RCC 7860 (cell line): ENCODE results near the gene RASAL2.
A peak's percentile ranks its signal among the peaks of the same experiment; 100 is the strongest.
"Not testable (repeated sequence)": the region's sequence is repeated elsewhere in the genome, so short reads cannot be mapped to it uniquely, and the experiment has no call there.

Source experiments
- DNase-seq: peaks from one replicate; pipeline ENCODE4 v3.0.0-alpha.2; 2015; ENCODE audit warnings: low spot score
- FAIRE-seq: peaks from 2 replicates; lab custom pipeline; 2012; peaks lifted over from hg19 to GRCh38; lab: Jason Lieb, UNC

RASAL2 gene

GRCh38 chr1:178218550-178218949, 124.6 kb downstream of the RASAL2 start:
- FAIRE-seq (no peak), DNase-seq (no peak)

- FAIRE-seq (no peak), DNase-seq (peak; percentile 25)
These were observed 126.2 kb downstream of the RASAL2 start for GRCh38 chr1:178220094-178220493.

GRCh38 chr1:178223289-178223688, 129.4 kb downstream of the RASAL2 start:
- DNase-seq, result no peak
- no peak for FAIRE-seq

DNA sequence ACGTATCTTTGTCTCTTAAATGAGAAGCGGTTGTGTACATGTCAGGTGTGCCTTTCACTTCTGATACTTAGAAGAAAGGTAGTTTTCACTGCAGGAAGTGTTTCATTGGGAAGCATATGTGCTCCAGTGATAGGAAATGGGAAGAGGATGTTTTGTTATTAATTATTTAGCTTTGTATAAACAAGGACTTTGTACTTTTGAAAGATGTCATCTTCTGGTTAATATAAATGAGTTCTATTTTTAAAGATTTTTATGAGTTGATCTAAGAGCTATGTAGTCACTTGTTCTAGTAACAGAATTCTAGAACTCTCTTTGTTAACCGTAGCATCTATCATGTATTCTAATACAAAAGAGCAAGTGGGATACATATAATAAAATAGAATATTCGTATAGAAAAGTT, 130.5 kb downstream of the RASAL2 start:
- DNase-seq (no peak), FAIRE-seq (peak; percentile 43)

DNA sequence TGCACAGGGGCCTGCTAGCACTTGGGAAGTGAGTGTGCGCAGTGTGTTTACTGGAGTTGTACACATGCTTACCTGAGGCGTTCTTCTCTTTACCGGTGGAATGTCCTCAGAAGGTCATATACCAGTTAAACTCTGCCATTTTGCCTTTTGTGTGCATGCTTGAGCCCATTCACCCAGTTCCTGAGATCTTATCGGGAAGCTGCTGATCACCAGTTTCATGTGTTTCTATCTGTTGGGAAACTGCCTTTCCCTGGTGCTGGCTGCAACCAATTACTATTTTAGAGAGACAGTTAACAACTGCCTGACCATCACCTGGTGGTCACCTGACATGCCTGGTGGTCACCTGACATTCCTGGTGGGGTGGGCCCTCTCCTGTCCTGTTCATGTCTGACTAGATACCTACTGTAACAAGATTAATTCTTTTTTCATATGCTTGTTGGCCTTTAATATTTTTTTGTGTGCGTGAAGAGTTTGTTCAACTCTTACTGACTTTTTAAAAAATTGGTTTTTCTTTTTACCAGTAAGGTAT, 137.0 kb downstream of the RASAL2 start:
- FAIRE-seq (no peak), DNase-seq (no peak)

GRCh38 chr1:178232108-178232507, 138.2 kb downstream of the RASAL2 start:
- FAIRE-seq (no peak), DNase-seq (no peak)

GRCh38 chr1:178232949-178233348, 139.0 kb downstream of the RASAL2 start:
- DNase-seq (no peak), FAIRE-seq (no peak)

GRCh38 chr1:178237121-178237520, 143.2 kb downstream of the RASAL2 start:
- DNase-seq (no peak), FAIRE-seq (no peak)

GRCh38 chr1:178238722-178239510, 145.0 kb downstream of the RASAL2 start:
- peak; percentile 99 for DNase-seq
- FAIRE-seq, result peak; percentile 99

- peak; percentile 35 for DNase-seq
- FAIRE-seq, result no peak
These were observed 147.2 kb downstream of the RASAL2 start for GRCh38 chr1:178241057-178241456.

DNA sequence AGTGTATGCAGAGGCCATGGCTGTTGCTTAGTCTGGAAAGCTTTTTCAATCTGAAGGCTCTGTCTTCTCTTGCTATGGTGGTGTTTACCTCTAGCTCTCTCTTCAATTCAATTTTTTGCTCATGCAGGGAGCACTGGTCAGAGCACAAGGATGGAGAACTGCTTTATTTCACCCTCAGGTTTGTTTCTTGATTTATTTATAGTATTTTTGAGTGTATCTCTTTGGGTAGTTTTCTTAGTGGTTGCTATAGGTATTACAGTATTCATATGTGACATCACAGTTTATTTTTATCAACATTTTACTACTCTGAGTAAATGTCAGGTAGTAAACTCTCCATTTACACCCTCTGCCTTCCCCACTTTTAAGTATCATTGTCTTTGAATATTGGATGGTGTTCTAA, 147.9 kb downstream of the RASAL2 start:
- DNase-seq, result no peak
- FAIRE-seq, result no peak

GRCh38 chr1:178243119-178243518, 149.2 kb downstream of the RASAL2 start:
- DNase-seq (no peak), FAIRE-seq (no peak)

DNA sequence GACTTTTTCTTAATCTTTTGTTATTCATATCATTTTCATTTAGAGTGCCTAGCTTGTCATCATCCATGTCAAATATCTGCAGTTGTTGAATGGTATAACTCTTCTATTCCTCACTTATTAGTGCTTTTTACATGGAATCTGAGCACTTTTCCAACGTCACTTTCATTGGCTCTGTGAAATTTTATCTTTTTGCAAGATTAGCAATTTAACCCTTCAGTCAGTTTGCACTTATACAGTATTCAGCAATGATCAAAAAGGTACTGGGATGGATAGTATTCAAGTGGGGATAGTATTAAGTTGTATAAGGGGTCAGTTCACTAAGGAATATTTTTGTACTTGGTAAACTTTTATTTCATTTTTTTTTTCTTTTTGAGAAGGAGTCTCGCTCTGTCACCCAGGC, 150.0 kb downstream of the RASAL2 start:
- no peak for FAIRE-seq
- DNase-seq, result no peak

- DNase-seq, FAIRE-seq: not testable (repeated sequence)
These were observed 154.4 kb downstream of the RASAL2 start for GRCh38 chr1:178248284-178248683.

- DNase-seq, result not testable (repeated sequence)
These were observed 159.7 kb downstream of the RASAL2 start for GRCh38 chr1:178253581-178253980.

GRCh38 chr1:178254433-178254832, 160.5 kb downstream of the RASAL2 start:
- DNase-seq (no peak), FAIRE-seq (no peak)

More at GRCh38 chr1:178253581-178253980, 159.7 kb downstream of the RASAL2 start:
- not testable (repeated sequence) for FAIRE-seq

DNA sequence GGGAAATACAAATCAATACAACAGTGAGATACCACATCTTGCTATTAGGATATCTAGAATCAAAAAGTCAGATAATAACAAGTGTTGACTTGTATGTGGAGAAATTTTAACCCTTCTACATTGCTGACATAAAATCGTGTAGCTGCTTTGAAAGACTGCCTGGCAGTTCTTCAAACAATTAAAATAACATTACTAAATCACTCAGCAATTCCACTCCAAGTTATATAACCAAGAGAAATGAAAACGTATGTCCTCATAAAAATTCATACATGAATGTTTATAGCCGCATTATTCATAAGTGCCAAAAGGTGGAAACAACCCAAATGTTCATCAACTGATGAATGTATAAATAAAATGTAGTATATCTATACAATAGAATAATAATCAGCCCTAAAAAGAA, 164.6 kb downstream of the RASAL2 start:
- DNase-seq (no peak), FAIRE-seq (no peak)

DNA sequence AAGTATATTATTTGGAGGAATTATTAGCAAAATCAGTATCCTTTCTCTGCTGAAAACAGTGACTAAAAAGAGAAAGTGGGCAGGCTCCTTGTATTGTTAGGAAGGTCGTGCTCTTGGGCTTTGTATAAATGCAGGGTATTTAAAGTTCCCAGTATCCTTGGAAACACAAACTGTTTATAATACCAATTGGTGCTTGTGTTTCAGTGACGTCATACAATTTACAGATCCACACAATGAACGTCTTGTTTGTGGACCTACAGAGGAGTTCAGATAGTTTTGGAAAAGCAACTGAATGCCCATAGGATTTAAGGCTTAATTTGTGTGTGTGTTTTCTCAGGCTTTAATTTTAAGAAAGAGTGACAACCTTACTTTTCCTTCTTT, 168.2 kb downstream of the RASAL2 start:
- DNase-seq (peak; percentile 20), FAIRE-seq (no peak)

- FAIRE-seq (no peak), DNase-seq (peak; percentile 19)
These were observed 169.4 kb downstream of the RASAL2 start for GRCh38 chr1:178263341-178263740.

- DNase-seq (no peak), FAIRE-seq (no peak)
These were observed 172.2 kb downstream of the RASAL2 start for GRCh38 chr1:178266113-178266512.

GRCh38 chr1:178266619-178267066, 172.7 kb downstream of the RASAL2 start:
- no peak for DNase-seq
- no peak for FAIRE-seq

DNA sequence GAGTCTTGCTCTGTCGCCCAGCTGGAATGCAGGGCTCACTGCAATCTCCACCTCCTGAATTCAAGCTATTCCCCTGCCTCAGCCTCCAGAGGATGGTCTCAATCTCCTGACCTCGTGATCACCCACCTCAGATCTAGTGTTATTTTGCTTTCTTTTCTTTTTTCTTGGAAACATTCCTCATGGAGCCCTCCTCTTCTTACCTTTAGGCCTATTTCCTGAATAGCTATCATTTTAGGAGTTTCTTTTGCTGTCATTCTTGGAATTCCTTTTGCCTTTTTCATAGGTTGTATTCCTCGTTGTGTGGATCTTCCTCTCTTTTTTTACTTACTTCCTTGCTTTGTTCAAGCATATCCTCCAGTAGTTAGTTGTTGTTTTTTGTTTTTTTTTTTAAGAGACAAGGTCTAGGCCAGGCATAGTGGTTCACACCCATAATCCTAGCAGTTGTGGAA, 173.8 kb downstream of the RASAL2 start:
- FAIRE-seq (peak; percentile 93), DNase-seq (peak; percentile 89)
